ENCODE results near the gene MRPL28. TPM values are rescaled to one million over a fixed set of nuclear protein-coding genes. Genes with fewer than 3 reads are reported as not detected.
"Not testable (repeated sequence)": the region's sequence is repeated elsewhere in the genome, so short reads cannot be mapped to it uniquely, and the experiment has no call there.

The MRPL28 gene
- total RNA-seq, 1 experiment from 2014 or later: 242 TPM

DNA sequence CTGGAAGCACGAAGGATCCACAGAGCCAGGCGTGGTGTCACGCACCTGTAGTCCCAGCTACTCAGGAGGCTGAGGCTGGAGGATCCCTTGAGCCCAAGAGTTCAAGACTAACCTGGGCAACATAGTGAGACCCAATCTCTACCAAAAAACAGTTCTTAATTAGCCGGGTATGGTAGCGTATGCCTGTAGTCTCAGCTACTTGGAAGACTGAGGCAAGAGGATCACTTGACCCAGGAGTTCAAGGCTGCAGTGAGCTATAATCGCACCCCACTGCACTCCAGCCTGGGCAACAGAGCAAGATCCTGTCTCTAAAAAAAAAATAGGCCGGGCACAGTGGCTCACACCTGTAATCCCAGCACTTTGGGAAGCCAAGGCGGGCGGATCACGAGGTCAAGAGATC lies 21.8 kb downstream of the MRPL28 start:
- peaks cover 10% of the 10 kb centered on the region for H3K36me3 ChIP-seq (replicated peaks; ENCODE audit: control insufficient read depth, insufficient read depth, low read length)
- H3K4me3 ChIP-seq (ENCODE audit: insufficient read depth, low read depth, low read length); H3K27me3 ChIP-seq (ENCODE audit: control insufficient read depth, insufficient read depth, low read length); DNase-seq: not testable (repeated sequence)

GRCh38 chr16:347203-347602 lies 23.1 kb downstream of the MRPL28 start:
- no peak for DNase-seq
- no peaks in the 10 kb centered on the region for H3K27me3 ChIP-seq (ENCODE audit: control insufficient read depth, insufficient read depth, low read length)
- peaks cover 10% of the 10 kb centered on the region for H3K36me3 ChIP-seq (replicated peaks; ENCODE audit: control insufficient read depth, insufficient read depth, low read length)
- H3K4me3 ChIP-seq (ENCODE audit: insufficient read depth, low read depth, low read length): no peak overlapping the region

- no peaks in the 10 kb centered on the region for H3K27me3 ChIP-seq (ENCODE audit: control insufficient read depth, insufficient read depth, low read length)
- no peak overlapping the region for H3K4me3 ChIP-seq (ENCODE audit: insufficient read depth, low read depth, low read length)
- peaks cover 10% of the 10 kb centered on the region for H3K36me3 ChIP-seq (replicated peaks; ENCODE audit: control insufficient read depth, insufficient read depth, low read length)
- no peak for DNase-seq
These were observed 23.8 kb downstream of the MRPL28 start for GRCh38 chr16:346587-346986.

DNA sequence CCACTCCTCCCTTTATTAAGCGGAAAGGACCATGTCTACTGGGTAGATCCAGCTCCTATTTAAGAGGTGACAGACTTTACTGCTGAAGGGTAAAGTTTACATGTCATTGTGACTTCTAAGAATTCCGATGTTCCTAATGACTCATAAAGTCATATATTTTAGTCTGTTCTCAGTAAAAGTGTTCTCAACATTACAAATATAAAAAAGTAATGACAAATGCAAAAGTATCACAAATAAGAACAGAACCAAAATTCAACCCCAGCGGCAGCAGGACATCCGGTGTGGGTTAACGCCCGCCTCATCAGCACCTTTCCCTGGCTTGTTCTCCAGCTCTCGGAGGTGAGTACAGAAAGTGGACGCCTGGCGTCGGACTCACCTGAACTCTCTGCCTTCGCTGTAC lies 24.6 kb downstream of the MRPL28 start:
- Histone ChIP-seq H3K4me3 (ENCODE audit: insufficient read depth, low read depth, low read length) (no peak overlapping the region), H3K36me3 (replicated peaks; ENCODE audit: control insufficient read depth, insufficient read depth, low read length) (peaks cover 10% of the 10 kb centered on the region), H3K27me3 (ENCODE audit: control insufficient read depth, insufficient read depth, low read length) (no peaks in the 10 kb centered on the region)
- DNase-seq: no peak

DNA sequence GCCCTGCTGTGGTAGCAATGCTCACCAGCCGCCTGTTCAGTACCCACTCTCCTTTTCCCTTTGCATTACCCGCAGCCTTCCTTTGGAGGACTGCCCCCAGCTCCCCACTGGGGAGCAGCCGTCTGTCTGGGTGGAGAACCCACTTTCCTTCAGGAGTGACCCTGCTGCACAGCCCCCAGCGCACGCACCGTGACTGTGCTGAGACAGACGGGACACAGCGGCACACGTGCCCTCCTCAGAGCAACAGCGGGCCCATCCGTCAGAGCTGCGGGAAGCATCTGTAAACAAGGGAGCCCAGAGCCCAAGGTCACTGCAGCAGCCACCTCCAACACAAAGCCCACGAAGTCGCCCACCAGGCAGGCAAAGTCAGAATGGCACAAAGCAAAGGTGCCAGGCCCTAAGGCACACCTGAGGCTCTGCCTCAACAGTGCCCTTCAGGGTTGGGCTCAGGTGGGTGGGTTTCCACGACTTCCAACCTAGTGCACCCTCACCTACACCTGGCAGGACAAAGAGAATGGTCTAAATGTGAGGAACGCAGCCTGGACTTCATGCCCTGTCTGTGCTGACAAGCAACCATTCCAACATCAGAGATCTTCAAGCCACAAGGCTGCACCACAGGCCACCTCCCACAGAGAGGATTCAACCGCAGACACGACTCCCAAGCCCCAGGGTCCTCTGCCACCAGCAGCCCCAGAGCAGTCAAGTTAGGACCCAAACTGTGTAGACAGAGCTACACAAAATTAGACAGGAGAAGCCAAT lies 27.7 kb downstream of the MRPL28 start:
- DNase-seq: peak; percentile 54
- Histone ChIP-seq H3K36me3 (replicated peaks; ENCODE audit: control insufficient read depth, insufficient read depth, low read length) (peaks cover 9% of the 10 kb centered on the region), H3K4me3 (ENCODE audit: insufficient read depth, low read depth, low read length) (no peak overlapping the region), H3K27me3 (ENCODE audit: control insufficient read depth, insufficient read depth, low read length) (no peaks in the 10 kb centered on the region)

DNA sequence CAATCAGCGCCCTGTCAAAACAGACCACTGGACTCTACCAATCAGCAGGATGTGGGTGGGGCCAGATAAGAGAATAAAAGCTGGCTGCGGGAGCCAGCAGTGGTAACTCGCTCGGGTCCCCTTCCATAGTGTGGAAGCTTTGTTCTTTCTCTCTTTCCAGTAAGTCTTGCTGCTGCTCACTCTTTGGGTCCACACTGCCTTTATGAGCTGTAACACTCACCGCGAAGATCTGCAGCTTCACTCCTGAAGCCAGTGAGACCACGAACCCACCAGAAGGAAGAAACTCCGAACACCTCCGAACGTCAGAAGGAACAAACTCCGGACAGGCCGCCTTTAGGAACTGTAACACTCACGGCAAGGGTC lies 28.4 kb downstream of the MRPL28 start:
- not testable (repeated sequence) for H3K36me3 ChIP-seq (replicated peaks; ENCODE audit: control insufficient read depth, insufficient read depth, low read length); DNase-seq; H3K4me3 ChIP-seq (ENCODE audit: insufficient read depth, low read depth, low read length); H3K27me3 ChIP-seq (ENCODE audit: control insufficient read depth, insufficient read depth, low read length)

GRCh38 chr16:341095-341973 lies 29.0 kb downstream of the MRPL28 start:
- not testable (repeated sequence) for H3K4me3 ChIP-seq (ENCODE audit: insufficient read depth, low read depth, low read length); H3K27me3 ChIP-seq (ENCODE audit: control insufficient read depth, insufficient read depth, low read length); H3K36me3 ChIP-seq (replicated peaks; ENCODE audit: control insufficient read depth, insufficient read depth, low read length); DNase-seq

DNA sequence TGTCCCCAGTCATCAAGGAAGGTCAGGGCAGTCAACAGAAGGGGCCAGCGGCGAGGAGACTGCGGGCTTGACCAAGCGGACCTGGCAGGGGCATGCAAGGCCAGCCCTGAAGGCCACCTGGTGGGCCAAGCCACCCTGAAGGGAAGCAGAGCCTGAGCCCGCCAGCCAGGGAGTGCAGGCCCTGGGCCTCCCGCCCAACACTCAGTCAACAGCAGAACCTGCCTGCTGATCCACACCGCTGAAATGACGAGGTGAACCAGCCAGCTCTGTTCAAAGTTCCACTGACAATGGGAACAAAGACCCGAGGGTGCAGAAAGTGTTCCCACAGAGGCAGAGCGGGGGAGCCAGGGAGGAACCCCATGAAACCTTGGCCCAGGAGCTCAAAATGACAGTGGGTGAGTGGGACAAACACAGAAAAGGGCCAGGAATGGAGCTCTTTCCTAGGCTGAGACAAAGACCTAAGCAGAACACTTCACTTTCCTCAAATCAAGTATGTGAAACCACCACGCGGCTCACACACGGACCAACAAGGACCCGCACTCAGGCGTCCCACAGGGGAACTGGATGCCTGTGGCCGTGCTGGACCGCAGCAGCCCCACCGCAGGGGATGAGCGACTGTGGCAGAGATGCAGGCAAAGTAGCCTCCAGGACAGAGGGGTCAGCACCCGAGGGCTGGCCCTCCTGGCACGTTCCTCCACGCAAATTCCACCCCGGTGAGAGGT lies 29.8 kb downstream of the MRPL28 start:
- peaks cover 2% of the 10 kb centered on the region for H3K36me3 ChIP-seq (replicated peaks; ENCODE audit: control insufficient read depth, insufficient read depth, low read length)
- no peaks in the 10 kb centered on the region for H3K27me3 ChIP-seq (ENCODE audit: control insufficient read depth, insufficient read depth, low read length)
- peak; percentile 61 for DNase-seq
- no peak overlapping the region for H3K4me3 ChIP-seq (ENCODE audit: insufficient read depth, low read depth, low read length)

- Histone ChIP-seq H3K27me3 (ENCODE audit: control insufficient read depth, insufficient read depth, low read length) (no peaks in the 10 kb centered on the region), H3K36me3 (replicated peaks; ENCODE audit: control insufficient read depth, insufficient read depth, low read length) (no peaks in the 10 kb centered on the region), H3K4me3 (ENCODE audit: insufficient read depth, low read depth, low read length) (no peak overlapping the region)
- DNase-seq: no peak
These were observed 30.7 kb downstream of the MRPL28 start for GRCh38 chr16:339680-340079.

GRCh38 chr16:337975-338575 lies 32.3 kb downstream of the MRPL28 start:
- H3K36me3 ChIP-seq (replicated peaks; ENCODE audit: control insufficient read depth, insufficient read depth, low read length): no peaks in the 10 kb centered on the region
- no peak for DNase-seq
- no peak overlapping the region for H3K4me3 ChIP-seq (ENCODE audit: insufficient read depth, low read depth, low read length)
- H3K27me3 ChIP-seq (ENCODE audit: control insufficient read depth, insufficient read depth, low read length): no peaks in the 10 kb centered on the region

DNA sequence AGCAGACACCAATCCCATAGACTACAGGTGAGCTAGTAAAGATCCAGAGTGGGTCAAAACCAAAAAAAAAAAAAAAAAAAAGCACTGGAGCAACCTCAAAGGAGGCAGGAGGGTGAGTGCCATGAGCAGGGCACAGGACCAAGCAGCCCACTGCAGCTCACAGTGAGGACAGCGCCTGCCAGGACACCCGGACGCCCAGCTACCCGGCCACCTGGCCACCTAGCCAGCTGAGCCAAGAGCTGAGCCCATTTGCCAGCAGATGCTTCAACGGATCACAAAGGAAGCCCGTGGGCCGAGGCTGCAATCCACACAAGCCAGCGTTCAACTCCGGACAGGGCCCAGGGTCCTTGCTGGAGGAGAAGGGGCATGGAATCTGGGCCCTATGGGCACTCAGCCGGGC lies 32.9 kb downstream of the MRPL28 start:
- Histone ChIP-seq H3K4me3 (ENCODE audit: insufficient read depth, low read depth, low read length) (no peak overlapping the region), H3K27me3 (ENCODE audit: control insufficient read depth, insufficient read depth, low read length) (no peaks in the 10 kb centered on the region), H3K36me3 (replicated peaks; ENCODE audit: control insufficient read depth, insufficient read depth, low read length) (no peaks in the 10 kb centered on the region)
- DNase-seq: peak; percentile 65

- no peak for DNase-seq
- no peaks in the 10 kb centered on the region for H3K27me3 ChIP-seq (ENCODE audit: control insufficient read depth, insufficient read depth, low read length)
- H3K4me3 ChIP-seq (ENCODE audit: insufficient read depth, low read depth, low read length): no peak overlapping the region
- no peaks in the 10 kb centered on the region for H3K36me3 ChIP-seq (replicated peaks; ENCODE audit: control insufficient read depth, insufficient read depth, low read length)
These were observed 34.1 kb downstream of the MRPL28 start for GRCh38 chr16:336269-336668.

DNA sequence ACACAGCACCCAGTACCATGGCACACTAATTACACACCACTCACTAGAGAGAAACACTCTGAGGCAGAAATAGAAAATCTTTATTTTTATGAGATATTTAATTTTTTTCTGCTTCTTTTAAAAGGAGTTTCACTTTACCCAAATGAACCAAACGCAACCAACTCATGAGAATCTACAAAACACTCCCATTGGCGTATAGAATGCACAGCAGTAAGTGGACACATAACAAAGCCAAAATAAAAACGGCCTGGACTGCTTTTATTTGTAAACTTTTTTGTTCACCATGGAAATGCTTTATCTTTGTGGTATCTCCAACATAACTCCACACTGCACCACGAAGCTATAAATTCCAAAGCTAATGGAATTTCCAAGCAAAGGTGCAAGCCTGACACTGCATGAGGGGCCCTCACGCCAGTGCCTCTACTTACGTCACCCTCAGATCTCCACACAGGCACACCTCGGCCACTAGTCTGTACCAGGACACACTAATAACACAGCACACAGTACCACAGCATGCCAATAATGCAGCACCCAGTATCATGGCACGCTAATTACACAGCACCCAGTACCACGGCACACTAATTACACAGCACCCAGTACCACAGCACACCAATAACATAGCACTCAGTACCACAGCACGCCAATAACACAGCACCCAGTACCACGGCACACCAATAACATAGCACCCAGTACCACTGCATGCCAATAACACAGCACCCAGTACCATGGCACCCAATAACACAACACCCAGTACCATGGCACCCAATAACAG lies 35.3 kb downstream of the MRPL28 start:
- H3K27me3 ChIP-seq (ENCODE audit: control insufficient read depth, insufficient read depth, low read length); DNase-seq; H3K36me3 ChIP-seq (replicated peaks; ENCODE audit: control insufficient read depth, insufficient read depth, low read length); H3K4me3 ChIP-seq (ENCODE audit: insufficient read depth, low read depth, low read length): not testable (repeated sequence)
